Epithelial cell of prostate (primary cell): ENCODE measurements around the gene LCN6.
A peak's percentile ranks its signal among the peaks of the same experiment; 100 is the strongest.
"Not testable (repeated sequence)": the region's sequence is repeated elsewhere in the genome, so short reads cannot be mapped to it uniquely, and the experiment has no call there.

Experiments used
- DNase-seq: peaks from one replicate; pipeline ENCODE4 v3.0.0-alpha.2; 2011; ENCODE audit warnings: low read depth, low spot score
- H3K27ac ChIP-seq: fragments of 450-650 bp; 2 replicates; pipeline ENCODE4 v1.5.1; 2017; ENCODE audit warnings: mild to moderate bottlenecking

The LCN6 gene

GRCh38 chr9:136760834-136761544 lies 12.7 kb upstream of the LCN6 start:
- DNase-seq, H3K27ac ChIP-seq: not testable (repeated sequence)

GRCh38 chr9:136760424-136760823 lies 12.1 kb upstream of the LCN6 start:
- DNase-seq, result no peak
- H3K27ac ChIP-seq, result no peak overlapping the region

GRCh38 chr9:136759436-136760325 lies 11.4 kb upstream of the LCN6 start:
- H3K27ac ChIP-seq, result no peak overlapping the region
- no peak for DNase-seq

- DNase-seq, result no peak
- no peak overlapping the region for H3K27ac ChIP-seq
Measured at GRCh38 chr9:136759001-136759400, 10.7 kb upstream of the LCN6 start.

GRCh38 chr9:136757751-136758140 lies 9.4 kb upstream of the LCN6 start:
- no peak overlapping the region for H3K27ac ChIP-seq

GRCh38 chr9:136757328-136757727 lies 9.0 kb upstream of the LCN6 start:
- no peak overlapping the region for H3K27ac ChIP-seq
- no peak for DNase-seq

More at GRCh38 chr9:136757751-136758140, 9.4 kb upstream of the LCN6 start:
- DNase-seq, result no peak

GRCh38 chr9:136756836-136757235 lies 8.5 kb upstream of the LCN6 start:
- H3K27ac ChIP-seq, result no peak overlapping the region
- no peak for DNase-seq

- no peak overlapping the region for H3K27ac ChIP-seq
- DNase-seq, result no peak
Measured at GRCh38 chr9:136756134-136756438, 7.8 kb upstream of the LCN6 start.

- not testable (repeated sequence) for H3K27ac ChIP-seq, DNase-seq
Measured at GRCh38 chr9:136755302-136756133, 7.2 kb upstream of the LCN6 start.

- DNase-seq, result no peak
- H3K27ac ChIP-seq, result no peak overlapping the region
Measured at GRCh38 chr9:136754626-136755301, 6.4 kb upstream of the LCN6 start.

GRCh38 chr9:136754059-136754572 lies 5.8 kb upstream of the LCN6 start:
- H3K27ac ChIP-seq, result no peak overlapping the region
- DNase-seq, result no peak

- no peak for DNase-seq
- no peak overlapping the region for H3K27ac ChIP-seq
Measured at GRCh38 chr9:136753371-136754058, 5.2 kb upstream of the LCN6 start.

- H3K27ac ChIP-seq, result no peak overlapping the region
- DNase-seq, result no peak
Measured at GRCh38 chr9:136751814-136752213, 3.5 kb upstream of the LCN6 start.

- no peak overlapping the region for H3K27ac ChIP-seq
- DNase-seq, result no peak
Measured at GRCh38 chr9:136751244-136751643, 2.9 kb upstream of the LCN6 start.

GRCh38 chr9:136750526-136750925 lies 2.2 kb upstream of the LCN6 start:
- peak; percentile 31 for DNase-seq
- no peak overlapping the region for H3K27ac ChIP-seq

GRCh38 chr9:136748666-136749611 lies 614 bp upstream of the LCN6 start:
- H3K27ac ChIP-seq, result no peak overlapping the region
- no peak for DNase-seq

- no peak for DNase-seq
- H3K27ac ChIP-seq, result no peak overlapping the region
Measured at GRCh38 chr9:136747161-136748060, 914 bp downstream of the LCN6 start.
